Mucosa of gallbladder (tissue), 1 donor: ENCODE data around the gene ECHS1. TPM values are rescaled to one million over a fixed set of nuclear protein-coding genes. Genes with fewer than 3 reads are reported as not detected.
"Not testable (repeated sequence)": the region's sequence is repeated elsewhere in the genome, so short reads cannot be mapped to it uniquely, and the experiment has no call there.

Source experiments
- DNase-seq: peaks from one replicate; pipeline ENCODE4 v3.0.0-alpha.2; 2020; ENCODE audit warnings: low spot score
- total RNA-seq: library from RNA; stranded (reverse); gene quantifications from one replicate; pipeline ENCODE4 v1.2.1, GENCODE V29; 2021
- donor health status: DM: no; HTN: no; CAD: no.

The ECHS1 gene
- total RNA-seq, 1 donor from 2014 or later, result 122 TPM

GRCh38 chr10:133399123-133399601 is 26.0 kb upstream of the ECHS1 start:
- DNase-seq, result no peak

DNA sequence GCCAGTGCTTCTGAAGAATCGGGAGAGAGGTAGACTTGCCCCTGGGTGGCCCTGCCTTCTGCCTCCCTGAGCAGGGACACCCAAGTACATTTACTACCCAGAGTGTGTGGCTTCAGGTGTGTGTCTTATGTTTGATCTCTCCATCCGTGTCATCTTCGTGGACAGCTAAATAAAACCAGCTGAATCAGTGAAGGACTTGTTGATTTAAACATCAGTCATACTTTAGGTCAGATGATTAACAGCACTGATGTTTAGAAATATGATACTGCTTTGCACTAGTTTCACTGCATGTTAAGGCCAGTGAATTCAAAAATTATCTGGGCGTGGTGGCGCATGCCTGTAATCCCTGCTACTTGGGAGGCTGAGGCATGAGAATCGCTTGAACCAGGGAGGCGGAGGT is 24.8 kb upstream of the ECHS1 start:
- DNase-seq, result no peak

DNA sequence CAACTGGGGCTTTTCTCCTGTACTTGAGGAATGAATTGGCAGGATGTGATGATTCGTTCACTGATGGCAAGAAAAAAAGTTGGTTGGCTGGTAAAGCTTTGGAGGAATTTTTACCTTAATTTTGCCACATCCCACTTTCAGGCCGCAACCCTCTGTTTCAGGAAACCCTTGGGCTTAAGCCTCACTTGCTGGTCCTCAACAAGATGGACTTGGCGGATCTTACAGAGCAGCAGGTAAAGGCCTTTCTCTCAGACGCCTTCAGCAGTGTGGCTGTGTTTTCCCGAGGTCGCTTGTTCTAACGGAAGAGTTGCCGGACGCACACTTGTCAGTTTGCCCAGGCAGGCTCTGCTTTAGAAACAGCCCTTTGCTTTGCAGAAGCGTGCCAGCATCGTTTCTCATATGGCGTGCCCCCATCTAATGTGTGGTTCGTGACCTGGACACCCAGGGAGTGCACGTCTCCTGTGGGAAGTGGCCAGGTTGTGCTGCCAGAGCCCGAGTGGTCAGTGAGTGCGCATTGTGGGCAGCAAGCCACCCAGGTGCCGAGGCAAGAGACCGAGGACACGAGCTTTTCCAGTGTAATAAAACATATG is 23.0 kb upstream of the ECHS1 start:
- DNase-seq, result no peak

GRCh38 chr10:133394801-133395221 is 21.7 kb upstream of the ECHS1 start:
- no peak for DNase-seq

GRCh38 chr10:133394064-133394663 is 21.0 kb upstream of the ECHS1 start, which contains the start of gene MTG1:
Gene MTG1, plus strand, starts transcription at chr10:133394157. Its CDS starts 64 bp downstream, at chr10:133394221.
- DNase-seq, result peak; percentile 94

- no peak for DNase-seq
Measured at GRCh38 chr10:133393401-133394063, 20.4 kb upstream of the ECHS1 start.

- DNase-seq, result no peak
Measured at GRCh38 chr10:133391761-133392518, 18.8 kb upstream of the ECHS1 start.

GRCh38 chr10:133391249-133391635 is 18.1 kb upstream of the ECHS1 start:
- no peak for DNase-seq

DNA sequence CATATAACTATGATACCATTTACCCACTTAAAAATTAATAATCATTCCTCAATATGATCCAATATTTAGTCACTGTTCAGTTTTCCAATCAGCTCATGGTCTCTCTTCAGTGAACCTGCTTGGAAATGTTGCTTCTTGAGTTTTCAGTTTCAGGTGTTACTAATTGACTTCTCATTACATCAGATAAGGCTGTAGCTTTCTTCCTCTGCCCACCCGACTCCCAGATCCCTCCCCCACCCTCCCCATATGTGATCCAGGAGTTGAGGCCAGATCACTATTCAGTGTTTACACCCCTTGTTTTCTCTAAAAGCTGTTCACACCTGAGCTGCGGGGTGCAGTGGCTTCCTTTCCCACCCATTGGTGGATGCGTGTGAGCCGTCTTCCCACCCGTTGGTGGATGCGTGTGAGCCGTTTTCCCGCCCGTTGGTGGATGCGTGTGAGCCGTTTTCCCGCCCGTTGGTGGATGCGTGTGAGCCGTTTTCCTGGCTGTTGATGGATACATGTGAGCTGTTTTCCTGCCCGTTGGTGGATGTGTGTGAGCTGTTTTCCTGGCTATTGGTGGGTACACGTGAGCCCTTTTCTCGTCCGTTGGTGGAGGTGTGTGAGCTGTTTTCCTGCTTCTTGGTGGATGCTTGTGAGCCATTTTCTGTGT is 17.6 kb upstream of the ECHS1 start:
- DNase-seq, result no peak

- no peak for DNase-seq
Measured at GRCh38 chr10:133388973-133389818, 16.0 kb upstream of the ECHS1 start.

DNA sequence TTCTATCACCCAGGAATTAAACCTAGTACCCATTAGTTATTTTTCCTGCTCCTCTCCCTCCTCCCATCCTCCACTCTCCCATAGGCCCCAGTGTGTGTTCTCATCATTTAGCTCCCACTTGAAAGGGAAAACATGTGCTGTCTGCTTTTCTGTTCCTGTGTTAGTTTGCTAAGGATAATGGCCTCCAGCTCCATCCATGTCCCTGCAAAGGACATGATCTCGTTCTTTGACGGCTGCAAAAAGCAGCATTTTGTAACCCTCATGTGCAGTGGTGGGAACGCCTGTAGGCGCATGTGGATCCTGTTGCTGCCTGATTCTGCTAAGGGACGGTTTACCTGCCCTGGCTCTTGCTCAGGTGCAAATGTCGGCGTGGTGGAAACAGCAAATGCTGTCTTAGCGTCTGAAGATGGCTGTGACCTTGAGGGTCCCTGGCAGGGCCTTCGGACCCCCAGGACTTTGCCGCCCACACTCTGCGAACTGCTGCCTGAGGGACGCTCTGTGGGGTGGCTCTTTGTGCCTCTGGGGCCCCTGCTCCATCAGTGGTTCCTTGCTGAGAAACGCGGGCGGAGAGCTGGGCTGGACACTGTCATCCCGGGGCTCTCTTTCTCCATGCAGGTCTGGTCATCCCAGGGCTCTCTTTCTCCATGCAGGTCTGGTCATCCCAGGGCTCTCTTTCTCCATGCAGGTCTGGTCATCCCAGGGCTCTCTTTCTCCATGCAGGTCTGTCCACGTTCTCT is 15.2 kb upstream of the ECHS1 start:
- DNase-seq, result no peak

GRCh38 chr10:133386951-133387350 is 13.8 kb upstream of the ECHS1 start:
- DNase-seq, result not testable (repeated sequence)

DNA sequence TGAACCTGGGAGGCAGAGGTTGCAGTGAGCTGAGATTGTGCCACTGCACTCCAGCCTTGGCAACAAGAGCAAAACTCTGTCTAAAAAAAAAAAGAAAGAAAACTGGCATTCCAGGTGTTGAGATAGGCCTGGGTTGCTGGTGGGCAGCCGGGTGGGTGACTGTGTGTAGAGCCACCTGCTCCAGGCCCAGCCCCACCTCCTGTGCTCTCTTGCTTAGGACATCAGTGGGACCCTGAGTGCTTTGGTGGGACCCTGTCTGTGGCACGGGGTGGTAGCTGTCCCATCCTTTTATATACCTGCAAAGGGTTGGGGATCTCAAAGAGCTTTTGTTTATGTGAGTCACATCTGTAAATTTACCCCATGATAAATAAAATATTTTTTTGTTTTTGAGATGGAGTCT is 12.1 kb upstream of the ECHS1 start:
- no peak for DNase-seq

- DNase-seq, result no peak
Measured at GRCh38 chr10:133384071-133384470, 10.9 kb upstream of the ECHS1 start.

DNA sequence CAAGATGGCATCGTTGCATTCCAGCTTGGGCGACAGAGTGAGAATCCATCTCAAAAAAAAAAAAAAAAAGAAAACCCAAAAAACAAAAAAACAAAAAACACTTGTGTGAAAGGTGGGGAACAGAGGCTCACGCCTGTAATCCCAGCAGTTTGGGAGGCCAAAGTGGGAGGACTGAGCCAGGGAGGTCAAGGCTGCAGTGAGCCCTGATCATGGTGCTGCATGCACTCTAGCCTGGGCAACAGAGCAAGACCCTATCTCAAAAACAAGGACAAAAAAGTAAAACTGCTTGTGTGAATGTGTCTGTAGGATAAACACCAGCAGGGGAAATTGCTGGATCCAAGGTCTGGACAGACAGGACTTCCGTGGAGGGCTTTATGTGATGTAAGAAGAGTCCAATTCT is 10.4 kb upstream of the ECHS1 start:
- no peak for DNase-seq

- no peak for DNase-seq
Measured at GRCh38 chr10:133381036-133381435, 7.9 kb upstream of the ECHS1 start.

GRCh38 chr10:133379801-133380666 is 6.9 kb upstream of the ECHS1 start:
- no peak for DNase-seq

DNA sequence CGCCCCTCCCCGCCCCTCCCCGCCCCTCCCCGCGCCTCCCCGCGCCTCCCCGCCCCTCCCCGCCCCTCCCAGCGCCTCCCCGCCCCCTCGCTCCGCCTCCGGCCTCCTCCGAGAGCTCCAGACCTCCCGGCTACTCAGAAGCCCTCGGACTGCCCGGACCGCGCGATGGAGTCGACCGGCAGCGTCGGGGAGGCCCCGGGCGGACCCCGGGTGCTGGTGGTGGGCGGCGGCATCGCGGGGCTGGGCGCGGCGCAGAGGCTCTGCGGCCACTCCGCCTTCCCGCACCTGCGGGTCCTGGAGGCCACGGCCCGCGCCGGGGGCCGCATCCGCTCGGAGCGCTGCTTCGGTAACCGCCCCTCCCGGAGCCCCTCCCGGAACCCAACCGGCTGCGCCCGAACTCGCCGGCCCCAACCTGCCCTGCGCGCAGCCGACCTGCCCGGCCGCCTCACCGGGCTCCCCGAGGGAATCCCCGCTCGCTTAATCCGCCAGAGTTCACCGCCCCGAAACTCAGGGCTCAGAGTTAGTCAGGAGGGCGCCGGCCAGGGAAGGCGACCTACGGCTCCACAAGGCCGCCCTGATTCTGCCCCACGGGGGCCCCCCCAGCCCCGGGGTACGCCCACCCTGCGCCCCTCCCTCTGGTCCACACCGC is 6.1 kb upstream of the ECHS1 start, which contains the start of gene PAOX:
Gene PAOX, plus strand, starts transcription at position 111 of the 649 bp plus-strand sequence. Its CDS starts 55 bp downstream, at position 166.
- peak; percentile 66 for DNase-seq
